Breast epithelium (tissue), 4 donors: Measurements from ENCODE around the gene SLC31A1. TPM values are rescaled to one million over a fixed set of nuclear protein-coding genes. Genes with fewer than 3 reads are reported as not detected.
"Not testable (repeated sequence)": the region's sequence is repeated elsewhere in the genome, so short reads cannot be mapped to it uniquely, and the experiment has no call there.

Source experiments
- DNase-seq, 2 donors: peaks; one replicate each; pipeline ENCODE4 v3.0.0-alpha.2; 2019; ENCODE audit warnings: low spot score in 2 of 2
- H3K27ac ChIP-seq, 2 donors: fragments of 200-600 bp; sonication (generic) in 1 of 2; one replicate each; pipeline ENCODE4 v1.5.1; 2016 to 2019; ENCODE audit warnings: mild to moderate bottlenecking in 1 of 2
- H3K27me3 ChIP-seq, 2 donors: fragments of 200-600 bp; sonication (generic) in 1 of 2; one replicate each; pipeline versions ENCODE4 v1.5.1 to v1.6.0; 2017 to 2019; ENCODE audit warnings: control low read depth in 1 of 2, mild to moderate bottlenecking in 1 of 2
- H3K36me3 ChIP-seq: fragments of 200-600 bp; one replicate; pipeline ENCODE4 v1.5.1; 2019
- H3K4me1 ChIP-seq, 2 donors: fragments of 200-600 bp; sonication (generic); one replicate each; pipeline ENCODE4 v1.5.1; 2016 to 2019; ENCODE audit warnings: control low read depth in 1 of 2
- H3K4me3 ChIP-seq, 3 donors: fragments of 200-600 bp; sonication (generic); 1 replicate in 2 of 3; 2 replicates in 1 of 3; pipeline ENCODE4 v1.5.1; 2016 to 2019; ENCODE audit warnings: mild to moderate bottlenecking in 3 of 3, moderate library complexity in 2 of 3
- H3K9me3 ChIP-seq, 2 donors: fragments of 200-600 bp; sonication (generic) in 1 of 2; one replicate each; pipeline ENCODE4 v1.5.1; 2016 to 2019; ENCODE audit warnings: control low read depth in 1 of 2
- CTCF ChIP-seq, 3 donors: fragments of 450-650 bp; IDR thresholded peaks; one replicate each; pipeline ENCODE4 v1.5.1; 2016 to 2017; ENCODE audit warnings: antibody characterized with exemption in 3 of 3, mild to moderate bottlenecking in 3 of 3, moderate library complexity in 3 of 3
- POLR2A ChIP-seq: fragments of 450-650 bp; IDR thresholded peaks from one replicate; pipeline ENCODE4 v1.6.1; 2016; ENCODE audit warnings: antibody characterized with exemption, mild to moderate bottlenecking, moderate library complexity
- POLR2AphosphoS5 ChIP-seq, 3 donors: sonication (generic); formaldehyde crosslinking; IDR thresholded peaks; one replicate each; pipeline ENCODE4 v1.6.1; 2017; ENCODE audit warnings: antibody characterized with exemption in 3 of 3
- intact Hi-C: fragments of 100-400 bp; cut with DNase I; formaldehyde crosslinking; loops from one replicate; pipeline ENCODE4 v1.15.1; 2023; ENCODE audit warnings: low total_unique reads
- total RNA-seq, 3 donors: library from RNA; depleted of rRNA; stranded (reverse); fragments of >200 nt; gene quantifications; one replicate each; pipeline ENCODE4 v1.1.0, GENCODE V29; 2016

Gene SLC31A1
- total RNA-seq, 3 donors from 2014 or later: 13.9 to 24.4 (median 18.7) TPM

- no peak for DNase-seq
- Histone ChIP-seq H3K27ac (no peak overlapping the region), H3K4me3 (no peak overlapping the region), H3K27me3 (no peaks in the 10 kb centered on the region), H3K36me3 (peaks cover 7% of the 10 kb centered on the region), H3K4me1 (no peaks in the 10 kb centered on the region), H3K9me3 (no peaks in the 10 kb centered on the region)
- TF ChIP-seq POLR2AphosphoS5 (IDR thresholded peaks at IDR 0.05) (no peak), POLR2A (no peak), CTCF (IDR thresholded peaks at IDR 0.05) (no peak)
- intact Hi-C loops: no loop called here
Observed at GRCh38 chr9:113278840-113279239, 57.5 kb downstream of the SLC31A1 start.

GRCh38 chr9:113281356-113281755 lies 60.0 kb downstream of the SLC31A1 start:
- intact Hi-C loops: no loop called here
- Histone ChIP-seq H3K4me3 (no peak overlapping the region), H3K27me3 (no peaks in the 10 kb centered on the region), H3K27ac (no peak overlapping the region), H3K36me3 (peaks cover 12% of the 10 kb centered on the region), H3K4me1 (no peaks in the 10 kb centered on the region), H3K9me3 (no peaks in the 10 kb centered on the region)
- TF ChIP-seq CTCF (IDR thresholded peaks at IDR 0.05): no peak
- no peak for TF ChIP-seq POLR2AphosphoS5 (IDR thresholded peaks at IDR 0.05)
- TF ChIP-seq POLR2A: no peak
- no peak for DNase-seq

GRCh38 chr9:113289091-113289490 lies 67.7 kb downstream of the SLC31A1 start:
- no peak for TF ChIP-seq POLR2AphosphoS5 (IDR thresholded peaks at IDR 0.05)
- TF ChIP-seq CTCF (IDR thresholded peaks at IDR 0.05): no peak
- no peak for TF ChIP-seq POLR2A
- Histone ChIP-seq H3K4me3 (no peak overlapping the region), H3K9me3 (no peaks in the 10 kb centered on the region), H3K36me3 (peaks cover 13% of the 10 kb centered on the region), H3K27ac (no peak overlapping the region), H3K4me1 (no peaks in the 10 kb centered on the region), H3K27me3 (no peaks in the 10 kb centered on the region)
- DNase-seq: no peak
- intact Hi-C loops: no loop called here

- H3K4me3 ChIP-seq: no peak overlapping the region
- no peaks in the 10 kb centered on the region for H3K9me3 ChIP-seq
- no peak for DNase-seq
- no peak overlapping the region for H3K27ac ChIP-seq
- H3K36me3 ChIP-seq: peaks cover 7% of the 10 kb centered on the region
- H3K27me3 ChIP-seq: no peaks in the 10 kb centered on the region
- no peak for TF ChIP-seq POLR2AphosphoS5 (IDR thresholded peaks at IDR 0.05)
- TF ChIP-seq CTCF (IDR thresholded peaks at IDR 0.05): no peak
- TF ChIP-seq POLR2A: no peak
- intact Hi-C loops: no loop called here
- no peaks in the 10 kb centered on the region for H3K4me1 ChIP-seq
Observed at GRCh38 chr9:113290052-113290607, 68.8 kb downstream of the SLC31A1 start.

GRCh38 chr9:113293285-113293878 lies 72.0 kb downstream of the SLC31A1 start:
- TF ChIP-seq POLR2AphosphoS5 (IDR thresholded peaks at IDR 0.05) (no peak), CTCF (IDR thresholded peaks at IDR 0.05) (no peak), POLR2A (no peak)
- Histone ChIP-seq H3K36me3 (no peaks in the 10 kb centered on the region), H3K4me3 (no peak overlapping the region), H3K4me1 (no peaks in the 10 kb centered on the region), H3K27ac (no peak overlapping the region), H3K9me3 (no peaks in the 10 kb centered on the region), H3K27me3 (no peaks in the 10 kb centered on the region)
- intact Hi-C loops: no loop called here
- DNase-seq: no peak

- H3K4me1 ChIP-seq, H3K4me3 ChIP-seq, intact Hi-C loops, H3K9me3 ChIP-seq, H3K27me3 ChIP-seq, H3K36me3 ChIP-seq, DNase-seq, H3K27ac ChIP-seq: not testable (repeated sequence)
Observed at GRCh38 chr9:113296247-113296646, 74.9 kb downstream of the SLC31A1 start.
